Panc1 (cell line): ENCODE results near the gene KRTAP1-1. TPM values are rescaled to one million over a fixed set of nuclear protein-coding genes. Genes with fewer than 3 reads are reported as not detected.

Experiments used
- ATAC-seq: fragments of 200-7000 bp; cut with Tn5 transposase; 2 replicates; pipeline ENCODE4 v1.9.1; 2020; ENCODE audit warnings: mild to moderate bottlenecking, moderate library complexity
- BruUV-seq: library from RNA; stranded (reverse); fragments of 400-500 nt; replicated peaks from 2 replicates; lab custom pipeline; 2021; lab: Mats Ljungman, UMichigan
- CTCF ChIA-PET: fragments of 300-600 bp; sonication (Branson Sonifier 250); formaldehyde crosslinking; loops from one replicate; lab custom pipeline; 2022; ENCODE audit warnings: antibody characterized with exemption; lab: Charles Lee
- POLR2A ChIA-PET: fragments of 300-600 bp; sonication (Branson Sonifier 250); formaldehyde crosslinking; loops from one replicate; lab custom pipeline; 2022; ENCODE audit warnings: antibody characterized with exemption; lab: Charles Lee
- DNase-seq: peaks from one replicate; pipeline ENCODE4 v3.0.0-alpha.2; 2010; ENCODE audit warnings: low read depth, low spot score
- H3K27ac ChIP-seq: 2 replicates; pipeline ENCODE4 v1.5.1; 2011; ENCODE audit warnings: mild to moderate bottlenecking, low read length, inconsistent platforms
- H3K27me3 ChIP-seq: fragments of 200-500 bp; sonication (Bioruptor generic); 2 replicates; pipeline ENCODE4 v1.6.0; 2014; ENCODE audit warnings: low read length, inconsistent platforms; ENCODE audit not compliant: control insufficient read depth, insufficient read depth
- H3K36me3 ChIP-seq: fragments of 200-500 bp; sonication (Bioruptor generic); 2 replicates; pipeline ENCODE4 v1.5.1; 2014; ENCODE audit warnings: inconsistent platforms, mild to moderate bottlenecking, low read length, moderate library complexity; ENCODE audit not compliant: control insufficient read depth, insufficient read depth
- H3K4me1 ChIP-seq: 2 replicates; pipeline ENCODE4 v1.5.1; 2011; ENCODE audit warnings: inconsistent platforms, mild to moderate bottlenecking, low read length, moderate library complexity; ENCODE audit not compliant: control insufficient read depth, insufficient read depth
- H3K4me3 ChIP-seq, 2 experiments: 2 replicates each; pipeline ENCODE4 v1.5.1; 2011 to 2012; ENCODE audit warnings: low read depth in 2 of 2, low read length in 2 of 2, mild to moderate bottlenecking in 2 of 2, inconsistent platforms in 1 of 2, moderate library complexity in 1 of 2
- H3K9me3 ChIP-seq: fragments of 200-500 bp; sonication (Bioruptor generic); 2 replicates; pipeline ENCODE4 v1.5.1; 2014; ENCODE audit warnings: low read depth, mild to moderate bottlenecking, inconsistent platforms, low read length, moderate library complexity; ENCODE audit not compliant: control insufficient read depth, insufficient read depth
- CTCF ChIP-seq: fragments of 450-650 bp; IDR thresholded peaks from 2 replicates; pipeline ENCODE4 v1.5.1; 2017; ENCODE audit warnings: mild to moderate bottlenecking
- POLR2AphosphoS5 ChIP-seq: IDR thresholded peaks from 2 replicates; pipeline ENCODE4 v1.6.1; 2012; ENCODE audit warnings: mild to moderate bottlenecking, low read depth, low read length, moderate library complexity
- SIN3A ChIP-seq: IDR thresholded peaks from 2 replicates; pipeline ENCODE4 v1.6.1; 2012; ENCODE audit warnings: low read depth, mild to moderate bottlenecking, low read length, moderate library complexity, borderline replicate concordance; ENCODE audit not compliant: insufficient read depth
- TCF7L2 ChIP-seq: IDR thresholded peaks from 2 replicates; pipeline ENCODE4 v1.6.1; 2011; ENCODE audit warnings: mild to moderate bottlenecking, low read depth, low read length, inconsistent platforms
- in situ Hi-C: cut with HindIII; loops from 2 replicates; pipeline ENCODE4 v1.10.0; 2016; ENCODE audit warnings: low sequenced_read_pairs, low pct_unique_long_range_greater_than_20kb
- intact Hi-C: fragments of 100-400 bp; cut with micrococcal nuclease; formaldehyde crosslinking; loops from one replicate; pipeline ENCODE4 v1.10.0; 2022; ENCODE audit not compliant: unreplicated experiment
- total RNA-seq: library from RNA; stranded (reverse); gene quantifications from one replicate; pipeline ENCODE4 v1.2.1, GENCODE V29; 2021; ENCODE audit not compliant: unreplicated experiment
- TF ChIP-seq, protein P1 (sequence below), 2 experiments: IDR thresholded peaks; 2 replicates each; pipeline ENCODE4 v1.6.1; 2011 to 2012; ENCODE audit warnings: low read depth in 2 of 2, control low read depth in 1 of 2, low read length in 1 of 2, mild to moderate bottlenecking in 1 of 2, moderate library complexity in 1 of 2; ENCODE audit not compliant: insufficient read depth in 1 of 2

KRTAP1-1 gene
- total RNA-seq, 1 experiment from 2014 or later, result not detected

DNA sequence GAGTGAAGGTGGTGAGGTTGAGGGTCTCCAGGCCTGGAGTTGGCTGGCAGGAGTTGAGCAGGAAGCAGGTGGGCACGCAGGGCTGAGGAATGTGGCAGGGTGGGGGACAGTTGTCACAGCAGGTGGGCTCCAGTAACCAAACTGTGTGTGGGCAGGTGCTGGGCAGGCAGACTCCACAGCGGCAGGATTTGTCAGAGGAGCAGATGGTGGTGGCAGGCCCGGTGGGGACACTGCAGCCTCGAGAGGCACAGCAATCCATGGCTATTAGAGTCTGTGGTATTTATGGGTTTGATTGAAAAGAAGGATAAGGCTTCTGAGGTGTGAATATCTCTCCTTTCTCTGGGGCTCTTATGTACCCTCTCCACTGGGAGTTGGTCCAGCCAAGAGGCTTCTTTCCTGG, 47.4 kb downstream of the KRTAP1-1 start, which contains the start of gene KRTAP3-3:
KRTAP3-3 (minus strand) TSS at position 326 of the 400 bp plus-strand sequence; CDS start at position 259, 67 bp downstream.
- Histone ChIP-seq H3K36me3 (no peaks in the 10 kb centered on the region), H3K27me3 (peaks cover 17% of the 10 kb centered on the region), H3K4me3 (no peak within 1 kb of the TSS), H3K4me1 (no peaks in the 10 kb centered on the region), H3K27ac (no peak within 1 kb of the TSS), H3K9me3 (no peaks in the 10 kb centered on the region)
- DNase-seq (no peak), ATAC-seq (no peak)
- CTCF ChIA-PET, result no interaction called here
- intact Hi-C loops (no loop called here), in situ Hi-C loops (no loop called here)
- no TSS peak for BruUV-seq
- no peak for TF ChIP-seq SIN3A
- POLR2A ChIA-PET, result interaction anchor here (0.6 kb wide), 1 partner anchor 122 kb away, joined by 4 read pairs; no protein-coding TSS in a partner anchor

GRCh38 chr17:40993084-40993483, 48.2 kb downstream of the KRTAP1-1 start:
- no peak overlapping the region for H3K4me3 ChIP-seq
- CTCF ChIA-PET, result interaction anchor here (0.9 kb wide), 1 partner anchor 329 kb away, joined by 3 read pairs; no protein-coding TSS in a partner anchor

More at GRCh38 chr17:40993084-40993483, 48.2 kb downstream of the KRTAP1-1 start:
- H3K27me3 ChIP-seq, result peaks cover 13% of the 10 kb centered on the region
- no peaks in the 10 kb centered on the region for H3K9me3 ChIP-seq
- ATAC-seq (no peak), DNase-seq (no peak)
- in situ Hi-C loops, result no loop called here
- TF ChIP-seq CTCF, result no peak
- no peak for TF ChIP-seq SIN3A
- TF ChIP-seq, protein P1, sequence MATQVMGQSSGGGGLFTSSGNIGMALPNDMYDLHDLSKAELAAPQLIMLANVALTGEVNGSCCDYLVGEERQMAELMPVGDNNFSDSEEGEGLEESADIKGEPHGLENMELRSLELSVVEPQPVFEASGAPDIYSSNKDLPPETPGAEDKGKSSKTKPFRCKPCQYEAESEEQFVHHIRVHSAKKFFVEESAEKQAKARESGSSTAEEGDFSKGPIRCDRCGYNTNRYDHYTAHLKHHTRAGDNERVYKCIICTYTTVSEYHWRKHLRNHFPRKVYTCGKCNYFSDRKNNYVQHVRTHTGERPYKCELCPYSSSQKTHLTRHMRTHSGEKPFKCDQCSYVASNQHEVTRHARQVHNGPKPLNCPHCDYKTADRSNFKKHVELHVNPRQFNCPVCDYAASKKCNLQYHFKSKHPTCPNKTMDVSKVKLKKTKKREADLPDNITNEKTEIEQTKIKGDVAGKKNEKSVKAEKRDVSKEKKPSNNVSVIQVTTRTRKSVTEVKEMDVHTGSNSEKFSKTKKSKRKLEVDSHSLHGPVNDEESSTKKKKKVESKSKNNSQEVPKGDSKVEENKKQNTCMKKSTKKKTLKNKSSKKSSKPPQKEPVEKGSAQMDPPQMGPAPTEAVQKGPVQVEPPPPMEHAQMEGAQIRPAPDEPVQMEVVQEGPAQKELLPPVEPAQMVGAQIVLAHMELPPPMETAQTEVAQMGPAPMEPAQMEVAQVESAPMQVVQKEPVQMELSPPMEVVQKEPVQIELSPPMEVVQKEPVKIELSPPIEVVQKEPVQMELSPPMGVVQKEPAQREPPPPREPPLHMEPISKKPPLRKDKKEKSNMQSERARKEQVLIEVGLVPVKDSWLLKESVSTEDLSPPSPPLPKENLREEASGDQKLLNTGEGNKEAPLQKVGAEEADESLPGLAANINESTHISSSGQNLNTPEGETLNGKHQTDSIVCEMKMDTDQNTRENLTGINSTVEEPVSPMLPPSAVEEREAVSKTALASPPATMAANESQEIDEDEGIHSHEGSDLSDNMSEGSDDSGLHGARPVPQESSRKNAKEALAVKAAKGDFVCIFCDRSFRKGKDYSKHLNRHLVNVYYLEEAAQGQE (IDR thresholded peaks at IDR 0.05; ENCODE audit: insufficient read depth in 1 of 2, low read depth in 2 of 2, low read length in 1 of 2), result no peak
- no peak for TF ChIP-seq POLR2AphosphoS5
- TF ChIP-seq TCF7L2, result no peak
- POLR2A ChIA-PET, result no interaction called here
- H3K4me1 ChIP-seq, result no peaks in the 10 kb centered on the region
- H3K27ac ChIP-seq, result no peak overlapping the region
- no TSS peak for BruUV-seq
- intact Hi-C loops, result no loop called here
- H3K36me3 ChIP-seq, result no peaks in the 10 kb centered on the region
